Non-pigmented ciliary epithelial cell (primary cell): ENCODE results near the gene FAM200B.

Experiments used
- DNase-seq: peaks from one replicate; pipeline ENCODE4 v3.0.0-alpha.2; 2010; ENCODE audit warnings: low read depth

Gene FAM200B

GRCh38 chr4:15736514-15737050, 55.0 kb downstream of the FAM200B start:
- DNase-seq, result no peak

GRCh38 chr4:15737255-15737654, 55.6 kb downstream of the FAM200B start:
- DNase-seq, result no peak

- DNase-seq, result no peak
Observed at GRCh38 chr4:15738877-15739276, 57.2 kb downstream of the FAM200B start.
